GOT3 (cell line): Measurements from ENCODE around the gene RPP25L.

Experiments used
- DNase-seq: peaks from one replicate; lab custom pipeline; 2025; ENCODE audit warnings: mixed read lengths; lab: John Stamatoyannopoulos, UW

The RPP25L gene

GRCh38 chr9:34637356-34638137 lies 25.6 kb upstream of the RPP25L start, which contains the start of gene SIGMAR1:
Gene SIGMAR1, minus strand, starts transcription at chr9:34637787. Its CDS starts 90 bp downstream, at chr9:34637697.
- peak; percentile 25 for DNase-seq

DNA sequence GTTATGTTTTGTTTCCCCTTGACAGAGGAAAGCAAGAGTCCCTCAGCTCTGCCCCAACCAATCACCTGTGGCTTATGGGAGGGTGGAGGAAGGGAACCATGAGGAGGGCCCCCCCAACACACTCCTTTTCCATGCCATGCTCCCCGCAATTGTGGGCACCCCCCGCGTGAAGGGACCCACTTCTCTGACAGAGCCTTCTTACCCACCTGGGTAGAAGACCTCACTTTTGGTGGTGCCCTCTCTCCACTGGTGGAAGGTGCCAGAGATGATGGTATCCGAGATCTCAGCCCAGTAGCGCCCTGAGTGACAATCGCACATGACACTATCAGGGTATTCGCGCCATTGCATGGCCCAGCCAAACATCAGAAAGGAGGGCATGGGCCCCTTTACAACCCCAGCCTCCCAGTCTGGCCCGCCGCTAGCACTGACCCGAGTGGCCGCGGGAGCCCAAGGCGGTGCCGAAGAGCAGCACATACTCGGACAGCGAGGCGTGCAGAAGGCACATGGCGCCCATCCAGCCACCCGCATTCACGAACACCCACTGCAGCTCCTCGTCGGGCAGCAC lies 25.0 kb upstream of the RPP25L start:
- no peak for DNase-seq

- DNase-seq: no peak
Observed at GRCh38 chr9:34635556-34635955, 23.7 kb upstream of the RPP25L start.

DNA sequence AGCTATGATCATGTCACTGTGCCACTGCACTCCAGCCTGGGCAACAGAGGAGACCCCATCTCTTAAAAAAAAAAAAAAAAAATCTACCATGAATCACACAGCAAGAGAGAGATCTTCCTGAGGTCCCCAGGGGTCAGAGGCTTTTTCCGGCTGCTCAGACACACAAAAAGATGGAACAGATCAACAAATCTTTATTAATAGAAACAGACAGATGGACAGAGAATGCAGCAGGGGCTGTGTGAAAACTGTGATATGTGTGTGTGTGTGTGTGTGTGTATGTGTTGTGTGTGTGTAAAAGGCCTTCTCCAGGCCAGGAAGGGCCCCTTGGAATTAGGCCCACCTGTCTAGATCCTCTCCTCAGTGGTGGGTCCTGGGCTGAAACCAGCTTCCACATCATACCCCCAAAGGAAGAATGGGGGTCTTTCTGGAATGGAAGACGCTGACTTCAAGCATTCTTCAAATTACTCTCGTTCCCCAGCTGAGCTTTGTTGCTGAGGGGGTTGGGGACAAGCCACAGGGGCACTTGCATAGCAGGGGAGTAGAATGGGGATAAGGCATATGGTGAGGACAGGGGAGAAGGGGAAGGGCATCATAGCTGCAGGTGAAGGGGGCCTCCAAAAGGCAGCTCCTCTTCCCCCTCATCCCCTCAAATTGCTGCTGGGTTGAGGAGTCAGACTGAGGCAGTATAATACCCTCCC lies 22.8 kb upstream of the RPP25L start:
- no peak for DNase-seq

DNA sequence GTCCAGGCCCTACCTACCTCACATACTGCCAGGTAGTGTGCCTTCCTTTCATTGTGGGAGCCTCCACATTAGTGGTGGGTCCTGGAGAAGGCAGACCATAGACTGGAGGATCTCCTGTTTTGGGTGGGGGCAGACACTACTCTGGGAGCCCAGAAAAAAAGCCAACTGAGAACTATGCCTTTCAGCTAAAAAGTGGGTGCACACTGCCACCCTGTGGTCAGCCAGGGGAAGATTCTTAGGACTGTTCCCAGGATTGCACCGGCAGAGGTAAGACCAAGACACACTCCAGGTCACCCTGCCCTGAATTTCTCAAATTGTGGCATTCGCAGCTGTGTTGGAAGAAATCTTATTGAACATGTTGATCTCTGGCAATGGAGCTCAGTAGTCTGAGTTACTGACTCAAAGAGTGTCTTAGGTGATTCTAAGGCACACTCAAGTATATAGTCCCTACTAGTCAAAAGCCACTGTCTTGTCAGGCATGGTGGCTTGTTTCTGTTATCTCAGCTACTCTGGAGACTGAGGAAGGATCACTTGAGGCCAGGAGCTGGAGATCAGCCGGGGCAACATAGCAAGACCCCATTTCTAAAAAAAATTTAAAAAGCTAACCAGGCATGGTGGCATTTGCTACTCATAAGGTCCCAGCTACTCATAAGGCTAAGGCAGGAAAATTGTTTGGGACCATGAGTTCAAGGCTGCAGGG lies 22.1 kb upstream of the RPP25L start:
- peak; percentile 5 for DNase-seq

- DNase-seq: no peak
Observed at GRCh38 chr9:34633166-34633565, 21.3 kb upstream of the RPP25L start.

DNA sequence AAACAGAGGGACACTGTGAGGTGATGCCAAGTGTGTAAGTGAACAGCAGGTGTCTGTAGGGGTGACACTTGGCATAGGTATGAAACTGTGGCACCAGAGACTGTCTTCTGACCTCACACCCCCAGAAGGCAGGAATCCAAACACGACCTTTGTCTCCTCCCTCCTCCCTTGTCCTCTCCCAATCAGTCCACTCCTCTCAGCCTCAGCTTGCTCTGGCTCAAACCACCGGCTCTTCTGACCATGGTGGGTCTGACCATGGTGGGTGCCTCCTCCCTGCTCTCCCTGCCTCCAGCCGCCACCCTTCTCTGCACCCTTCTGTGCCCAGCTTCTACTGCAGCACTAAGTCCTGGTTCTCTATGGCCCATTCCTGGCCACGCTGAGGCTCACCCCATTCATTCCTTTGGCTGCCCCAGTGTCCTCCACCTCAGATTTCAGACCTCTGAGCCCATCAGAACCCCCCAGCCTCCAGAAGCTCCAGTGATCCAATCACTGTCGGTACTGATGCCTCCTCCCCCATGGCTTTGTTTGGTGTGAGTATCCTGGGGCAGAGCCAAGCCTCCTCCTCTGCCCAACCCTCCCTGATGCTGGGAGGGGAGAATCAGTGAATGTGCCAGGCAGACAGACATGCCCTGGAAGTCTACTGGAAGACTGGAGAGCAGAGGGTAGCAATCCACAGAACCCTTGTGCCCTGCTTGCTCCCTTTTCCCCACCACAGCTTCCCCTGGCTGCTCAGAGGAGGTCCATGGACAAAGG lies 18.7 kb upstream of the RPP25L start:
- no peak for DNase-seq

- DNase-seq: no peak
Observed at GRCh38 chr9:34629491-34629808, 17.6 kb upstream of the RPP25L start.

- DNase-seq: no peak
Observed at GRCh38 chr9:34628656-34629490, 17.0 kb upstream of the RPP25L start, which contains the start of gene ARID3C. Gene ARID3C, minus strand, starts transcription at chr9:34629066. Its CDS starts 1,052 bp downstream, at chr9:34628014.

DNA sequence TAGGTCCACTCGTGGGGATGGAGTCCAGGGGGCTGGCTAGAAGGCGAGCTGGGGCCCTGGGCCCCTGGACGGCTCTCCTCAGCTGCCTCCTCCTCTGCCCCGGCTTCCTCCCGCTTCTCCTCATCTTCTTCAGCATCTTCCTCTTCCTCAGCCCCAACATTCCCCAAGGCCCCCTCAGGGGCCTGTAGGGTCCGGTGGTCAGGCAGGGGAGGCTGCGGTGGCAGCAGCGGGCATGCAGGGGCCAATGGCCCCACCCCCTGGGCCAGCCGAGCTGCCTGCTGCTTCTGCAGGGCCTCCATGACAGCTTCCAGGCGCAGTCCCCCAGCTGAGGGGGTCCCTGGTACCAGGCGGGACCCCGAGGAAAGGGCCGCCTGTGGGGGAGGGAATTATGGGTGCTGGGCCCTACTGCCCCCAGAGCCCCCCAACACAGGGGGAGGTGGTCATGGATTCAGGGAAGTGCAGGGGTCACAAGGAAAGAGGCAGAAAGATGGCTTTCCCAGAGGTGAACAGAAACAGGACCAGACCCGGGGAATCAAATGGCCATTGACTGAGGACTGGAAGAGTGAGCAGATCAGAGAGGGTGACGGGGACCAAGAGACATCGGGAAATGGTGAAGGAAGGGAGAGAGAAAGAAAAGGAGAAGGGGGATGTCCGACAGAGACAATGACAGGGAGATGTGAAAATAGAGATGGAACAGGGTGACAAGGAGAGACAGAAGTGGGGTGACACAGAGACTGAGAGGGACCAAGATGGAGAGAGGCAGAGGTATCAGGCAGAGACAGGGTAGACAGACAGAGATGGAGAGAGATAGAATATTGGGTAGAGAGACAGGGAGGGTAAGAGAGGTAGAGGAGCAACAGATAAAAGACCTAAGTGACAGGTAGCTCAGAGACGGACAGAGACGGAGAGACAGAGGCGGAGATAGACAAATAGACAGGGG lies 16.1 kb upstream of the RPP25L start:
- DNase-seq: no peak

- no peak for DNase-seq
Observed at GRCh38 chr9:34625186-34625486, 13.2 kb upstream of the RPP25L start.

GRCh38 chr9:34624475-34625185 lies 12.7 kb upstream of the RPP25L start:
- DNase-seq: no peak

- DNase-seq: no peak
Observed at GRCh38 chr9:34623374-34624235, 11.7 kb upstream of the RPP25L start.

GRCh38 chr9:34620061-34620994 lies 8.4 kb upstream of the RPP25L start, which contains the start of gene DCTN3:
Gene DCTN3, minus strand, starts transcription at chr9:34620495. Its CDS starts 31 bp downstream, at chr9:34620464.
- peak; percentile 15 for DNase-seq

- DNase-seq: no peak
Observed at GRCh38 chr9:34615132-34615531, 3.2 kb upstream of the RPP25L start.

DNA sequence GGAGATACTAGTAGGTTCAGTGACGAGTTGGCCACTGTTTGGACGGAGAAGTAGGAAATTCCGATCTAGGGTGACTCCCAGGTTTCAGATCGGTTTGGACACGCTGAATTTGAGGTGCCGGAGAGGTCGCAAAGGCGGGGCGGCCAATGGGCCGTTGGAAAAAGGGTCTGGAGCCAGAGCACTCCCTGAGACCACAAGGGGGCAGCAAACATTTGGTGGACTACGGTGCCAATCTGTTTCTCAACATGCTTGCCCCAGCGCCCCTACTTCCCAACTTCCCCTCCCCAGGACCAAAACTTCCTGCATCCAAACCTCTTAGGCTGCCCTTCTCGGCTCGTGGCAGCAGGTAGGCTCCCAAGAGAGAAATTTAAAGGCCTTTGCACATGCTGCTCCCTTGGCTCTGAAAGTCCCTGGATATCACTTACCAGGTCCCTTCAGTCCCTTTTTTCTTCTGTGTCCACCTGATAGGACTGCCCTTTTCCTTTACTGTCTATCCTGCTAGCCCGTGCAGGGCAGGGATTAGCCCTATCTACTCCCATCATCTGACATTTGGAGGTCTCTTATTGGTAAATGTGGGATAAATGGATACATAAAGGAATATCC lies 992 bp upstream of the RPP25L start:
- DNase-seq: no peak
